ENCODE data around the gene LIN7B. TPM values are rescaled to one million over a fixed set of nuclear protein-coding genes. Genes with fewer than 3 reads are reported as not detected.
A peak's percentile ranks its signal among the peaks of the same experiment; 100 is the strongest.

Gene LIN7B
- total and polyA plus RNA-seq, 9 of the 15 experiments (the other 6 are each of a cell fraction or from before 2014, with no cell fraction given), result 0.89 to 15.7 (median 4.0) TPM

DNA sequence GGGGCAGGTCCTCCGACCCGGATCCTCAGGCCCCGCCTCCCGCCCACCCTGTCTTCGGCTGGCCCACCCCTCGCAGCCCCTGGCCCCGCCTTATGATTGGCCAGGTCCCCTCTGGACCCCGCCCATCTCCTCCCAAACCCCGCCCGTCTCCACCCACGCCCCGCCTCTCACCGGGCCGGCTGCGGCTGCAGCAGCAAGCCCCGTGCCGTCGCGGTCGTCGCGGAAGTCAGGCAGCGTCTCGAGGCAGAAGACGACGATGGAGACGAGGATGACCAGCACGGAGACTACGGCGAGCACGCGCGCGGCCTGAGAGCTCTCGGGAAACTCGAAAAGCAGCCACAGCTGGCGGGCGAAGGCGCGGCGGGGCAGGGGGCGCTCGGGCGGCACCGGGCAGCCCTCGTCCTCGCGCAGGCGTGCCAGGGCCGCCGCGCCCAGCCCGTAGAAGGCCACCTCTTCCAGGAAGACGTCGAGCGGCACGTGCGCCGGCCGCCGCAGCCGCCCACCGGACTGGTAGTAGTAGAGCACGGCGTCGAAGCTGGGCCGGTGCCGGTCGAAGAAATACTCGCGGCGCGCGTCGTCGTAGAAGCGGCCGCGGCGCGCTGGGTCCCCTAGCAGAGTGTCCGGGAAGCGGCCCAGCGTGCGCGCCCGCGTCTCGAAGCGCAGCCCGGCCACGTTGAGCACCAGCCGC, 42.2 kb upstream of the LIN7B start (continued):
- TF ChIP-seq UBTF (IDR thresholded peaks at IDR 0.05; ENCODE audit: borderline replicate concordance in 1 of 2, low read depth in 2 of 2, low read length in 2 of 2) (0 out of 4 replicates have a peak, but pooled peaks of 1 of the 2 experiments have one; percentile 26), ZNF699 (CRISPR knock-in tag; IDR thresholded peaks at IDR 0.05; ENCODE audit: insufficient replicate concordance) (no peak), ZNF589 (CRISPR knock-in tag; IDR thresholded peaks at IDR 0.05; ENCODE audit: low read depth) (no peak)
- TF ChIP-seq, protein P1, sequence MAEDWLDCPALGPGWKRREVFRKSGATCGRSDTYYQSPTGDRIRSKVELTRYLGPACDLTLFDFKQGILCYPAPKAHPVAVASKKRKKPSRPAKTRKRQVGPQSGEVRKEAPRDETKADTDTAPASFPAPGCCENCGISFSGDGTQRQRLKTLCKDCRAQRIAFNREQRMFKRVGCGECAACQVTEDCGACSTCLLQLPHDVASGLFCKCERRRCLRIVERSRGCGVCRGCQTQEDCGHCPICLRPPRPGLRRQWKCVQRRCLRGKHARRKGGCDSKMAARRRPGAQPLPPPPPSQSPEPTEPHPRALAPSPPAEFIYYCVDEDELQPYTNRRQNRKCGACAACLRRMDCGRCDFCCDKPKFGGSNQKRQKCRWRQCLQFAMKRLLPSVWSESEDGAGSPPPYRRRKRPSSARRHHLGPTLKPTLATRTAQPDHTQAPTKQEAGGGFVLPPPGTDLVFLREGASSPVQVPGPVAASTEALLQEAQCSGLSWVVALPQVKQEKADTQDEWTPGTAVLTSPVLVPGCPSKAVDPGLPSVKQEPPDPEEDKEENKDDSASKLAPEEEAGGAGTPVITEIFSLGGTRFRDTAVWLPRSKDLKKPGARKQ (CRISPR knock-in tag; IDR thresholded peaks at IDR 0.05), result peak; percentile 84; the same call in 1 of the 2 replicates
